GM06990 (cell line): ENCODE measurements around the gene LRCH4.
A peak's percentile ranks its signal among the peaks of the same experiment; 100 is the strongest.

ENCODE experiments used
- DNase-seq: peaks from one replicate; pipeline ENCODE4 v3.0.0-alpha.2; 2011; ENCODE audit not compliant: insufficient read length; ENCODE audit errors: extremely low read depth
- H3K27me3 ChIP-seq: replicated peaks from 2 replicates; pipeline ENCODE4 v1.6.0; 2011; ENCODE audit warnings: low read length; ENCODE audit not compliant: control insufficient read depth, insufficient read depth
- H3K36me3 ChIP-seq: 2 replicates; pipeline ENCODE4 v1.5.1; 2011; ENCODE audit warnings: low read length; ENCODE audit not compliant: control insufficient read depth, insufficient read depth
- H3K4me3 ChIP-seq: replicated peaks from 2 replicates; pipeline ENCODE4 v1.5.1; 2011; ENCODE audit warnings: low read depth, mild to moderate bottlenecking, control low read depth, low read length
- CTCF ChIP-seq: IDR thresholded peaks from 2 replicates; pipeline ENCODE4 v1.5.1; 2011; ENCODE audit warnings: low read length, control low read depth, mild to moderate bottlenecking, inconsistent platforms; ENCODE audit not compliant: insufficient read depth, poor library complexity, severe bottlenecking

The LRCH4 gene

DNA sequence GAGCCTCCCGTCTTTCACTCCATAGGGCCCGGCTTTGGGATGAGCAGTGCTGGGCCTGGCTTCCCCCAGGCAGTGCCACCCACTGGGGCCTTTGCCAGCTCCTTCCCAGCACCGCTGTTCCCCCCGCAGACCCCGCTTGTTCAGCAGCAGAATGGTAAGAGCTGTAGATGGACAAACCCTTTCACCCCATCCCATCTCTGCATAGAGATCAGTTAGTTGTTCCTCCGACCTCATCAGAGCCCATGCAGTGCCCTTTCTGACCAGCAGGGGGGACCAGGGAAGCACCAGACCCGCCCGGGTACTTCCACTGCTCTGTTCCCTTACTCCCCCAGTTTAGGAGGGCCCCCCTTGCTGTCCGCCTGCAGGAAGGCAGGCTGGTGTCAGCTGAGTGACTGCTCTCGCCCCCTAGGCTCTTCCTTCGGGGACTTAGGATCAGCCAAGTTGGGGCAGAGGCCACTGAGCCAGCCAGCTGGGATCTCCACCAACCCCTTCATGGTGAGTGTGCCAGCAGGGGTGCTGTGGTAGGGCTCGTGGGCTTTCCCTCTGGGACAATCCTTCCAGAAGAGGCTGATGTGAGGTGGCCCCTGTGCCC lies 22.0 kb downstream of the LRCH4 start:
- peak; percentile 61 for DNase-seq
- no peaks in the 10 kb centered on the region for H3K27me3 ChIP-seq
- H3K36me3 ChIP-seq: peaks cover 26% of the 10 kb centered on the region
- peak; percentile 95 for TF ChIP-seq CTCF
- H3K4me3 ChIP-seq: no peak overlapping the region

DNA sequence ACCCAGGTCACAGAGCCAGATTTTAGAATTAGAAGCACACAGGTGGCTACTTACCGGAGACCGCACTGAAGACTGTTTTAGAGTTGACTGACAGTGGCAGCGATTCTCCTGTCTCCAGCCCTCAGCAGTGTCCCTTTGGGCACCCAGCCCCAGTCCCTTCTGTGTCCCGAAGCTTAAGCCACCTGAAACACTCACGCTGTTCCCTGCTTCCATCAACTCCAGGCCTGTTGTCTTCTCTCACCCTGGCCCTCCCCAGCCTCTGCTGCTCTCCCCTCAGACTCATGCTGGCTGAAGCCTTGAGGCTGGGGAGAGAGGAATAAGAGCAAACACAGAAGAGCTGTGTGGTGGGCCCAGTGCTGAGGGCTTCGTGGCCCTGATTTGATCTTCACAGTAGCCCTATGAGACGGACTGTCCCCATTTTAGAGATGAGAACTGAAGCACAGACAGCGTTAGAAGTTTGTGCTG lies 22.8 kb downstream of the LRCH4 start:
- no peak for DNase-seq
- no peak overlapping the region for H3K4me3 ChIP-seq
- no peak for TF ChIP-seq CTCF
- H3K27me3 ChIP-seq: no peaks in the 10 kb centered on the region
- H3K36me3 ChIP-seq: peaks cover 26% of the 10 kb centered on the region

DNA sequence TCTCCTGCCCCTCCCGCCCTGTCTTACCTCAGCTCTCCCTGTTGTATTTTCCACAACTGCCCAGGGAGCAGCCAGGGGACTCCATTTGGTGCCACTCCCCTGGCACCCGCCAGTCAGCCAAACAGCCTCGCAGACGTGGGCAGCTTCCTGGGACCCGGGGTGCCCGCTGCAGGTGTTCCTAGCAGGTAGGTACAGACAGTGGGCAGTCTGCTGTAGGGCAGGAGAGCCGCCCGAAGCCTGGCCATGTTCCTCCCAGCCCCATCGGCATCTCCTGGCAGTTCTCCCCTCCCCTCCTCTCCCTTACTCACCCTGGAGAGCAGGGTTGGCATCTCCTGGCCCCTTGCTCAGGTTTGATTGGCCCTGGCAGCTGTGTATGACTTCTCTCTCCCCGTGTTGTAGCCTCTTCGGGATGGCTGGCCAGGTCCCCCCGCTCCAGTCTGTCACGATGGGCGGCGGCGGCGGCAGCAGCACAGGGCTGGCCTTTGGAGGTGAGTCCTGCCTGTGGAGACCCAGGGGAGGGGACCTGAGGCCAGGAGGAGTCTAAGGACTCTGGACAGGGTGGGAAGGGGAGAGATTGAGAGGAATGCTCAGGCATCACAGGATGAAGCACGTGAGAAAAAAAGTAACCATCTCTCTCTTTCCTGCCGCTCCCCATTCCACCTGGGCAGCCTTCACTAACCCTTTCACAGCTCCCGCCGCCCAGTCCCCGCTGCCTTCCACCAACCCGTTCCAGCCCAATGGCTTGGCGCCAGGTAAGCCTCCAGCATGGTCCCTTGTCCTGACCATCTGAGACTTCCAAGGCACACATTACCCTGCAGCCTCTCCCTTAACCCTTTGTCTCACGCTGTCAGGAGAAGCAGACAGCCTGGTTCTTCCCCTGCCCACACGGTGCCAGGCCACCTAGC lies 23.5 kb downstream of the LRCH4 start:
- TF ChIP-seq CTCF: no peak
- H3K4me3 ChIP-seq: no peak overlapping the region
- H3K27me3 ChIP-seq: no peaks in the 10 kb centered on the region
- no peak for DNase-seq
- peaks cover 26% of the 10 kb centered on the region for H3K36me3 ChIP-seq

- H3K36me3 ChIP-seq: peaks cover 27% of the 10 kb centered on the region
Measured at GRCh38 chr7:100561491-100562194, 24.3 kb downstream of the LRCH4 start.

DNA sequence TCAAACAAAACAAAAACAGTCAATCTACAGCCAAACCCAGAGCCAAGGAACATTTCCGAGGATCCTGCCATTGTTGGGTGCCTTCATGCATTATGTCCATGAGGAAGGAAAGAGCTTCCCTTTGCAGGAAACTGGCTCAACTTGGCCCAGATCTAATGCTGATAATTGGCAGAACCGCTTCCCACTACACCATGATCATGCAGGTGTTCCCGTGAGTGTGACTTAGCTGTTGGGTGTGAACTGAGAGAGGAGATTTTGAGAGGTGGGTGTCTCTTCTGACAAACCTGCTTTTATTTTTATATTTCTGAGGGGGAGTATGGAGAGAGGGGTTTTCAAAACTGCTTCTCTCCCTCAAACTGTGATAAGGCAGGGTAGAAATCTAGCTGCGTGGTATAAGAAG lies 26.8 kb downstream of the LRCH4 start:
- Histone ChIP-seq H3K4me3 (no peak overlapping the region), H3K36me3 (peaks cover 28% of the 10 kb centered on the region), H3K27me3 (no peaks in the 10 kb centered on the region)
- no peak for DNase-seq
- no peak for TF ChIP-seq CTCF

More at GRCh38 chr7:100561491-100562194, 24.3 kb downstream of the LRCH4 start:
- no peaks in the 10 kb centered on the region for H3K27me3 ChIP-seq
- no peak overlapping the region for H3K4me3 ChIP-seq
- TF ChIP-seq CTCF: no peak
- no peak for DNase-seq
